Fibroblast of pulmonary artery (primary cell): ENCODE data around the gene LRRC58.
"Not testable (repeated sequence)": the region's sequence is repeated elsewhere in the genome, so short reads cannot be mapped to it uniquely, and the experiment has no call there.

ENCODE experiments used
- DNase-seq: peaks from one replicate; pipeline ENCODE4 v3.0.0-alpha.2; 2010; ENCODE audit warnings: low read depth
- H3K4me3 ChIP-seq: replicated peaks from 2 replicates; pipeline ENCODE4 v1.5.1; 2011; ENCODE audit warnings: low read depth, mild to moderate bottlenecking, control low read depth, low read length, moderate library complexity
- TF ChIP-seq, protein P1 (sequence below): IDR thresholded peaks from 2 replicates; pipeline ENCODE4 v1.5.1; 2011; ENCODE audit warnings: mild to moderate bottlenecking, control low read depth, low read length, inconsistent platforms; ENCODE audit errors: missing control alignments

Gene LRRC58

DNA sequence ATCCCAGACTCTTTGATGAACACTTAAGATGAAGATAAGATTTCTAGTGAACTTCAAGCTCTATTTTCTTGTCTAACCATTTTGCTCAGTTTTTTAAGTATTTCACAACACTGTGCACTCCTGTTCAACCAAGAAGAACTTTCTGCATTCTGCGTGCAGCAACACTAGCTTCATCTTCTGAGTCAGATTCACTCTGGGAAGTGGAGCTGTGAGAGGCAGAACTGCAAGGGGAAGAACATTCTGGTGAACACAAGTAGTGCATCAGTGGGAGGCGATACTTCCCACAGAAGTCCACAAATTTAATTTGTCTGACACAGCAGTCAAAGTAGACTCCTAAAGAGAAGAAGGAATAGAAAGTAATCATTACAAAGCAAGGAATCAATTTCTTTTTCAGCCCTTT is 18.1 kb downstream of the LRRC58 start:
- peak; percentile 5 for DNase-seq
- TF ChIP-seq, protein P1, sequence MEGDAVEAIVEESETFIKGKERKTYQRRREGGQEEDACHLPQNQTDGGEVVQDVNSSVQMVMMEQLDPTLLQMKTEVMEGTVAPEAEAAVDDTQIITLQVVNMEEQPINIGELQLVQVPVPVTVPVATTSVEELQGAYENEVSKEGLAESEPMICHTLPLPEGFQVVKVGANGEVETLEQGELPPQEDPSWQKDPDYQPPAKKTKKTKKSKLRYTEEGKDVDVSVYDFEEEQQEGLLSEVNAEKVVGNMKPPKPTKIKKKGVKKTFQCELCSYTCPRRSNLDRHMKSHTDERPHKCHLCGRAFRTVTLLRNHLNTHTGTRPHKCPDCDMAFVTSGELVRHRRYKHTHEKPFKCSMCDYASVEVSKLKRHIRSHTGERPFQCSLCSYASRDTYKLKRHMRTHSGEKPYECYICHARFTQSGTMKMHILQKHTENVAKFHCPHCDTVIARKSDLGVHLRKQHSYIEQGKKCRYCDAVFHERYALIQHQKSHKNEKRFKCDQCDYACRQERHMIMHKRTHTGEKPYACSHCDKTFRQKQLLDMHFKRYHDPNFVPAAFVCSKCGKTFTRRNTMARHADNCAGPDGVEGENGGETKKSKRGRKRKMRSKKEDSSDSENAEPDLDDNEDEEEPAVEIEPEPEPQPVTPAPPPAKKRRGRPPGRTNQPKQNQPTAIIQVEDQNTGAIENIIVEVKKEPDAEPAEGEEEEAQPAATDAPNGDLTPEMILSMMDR: no peak
- no peak overlapping the region for H3K4me3 ChIP-seq

GRCh38 chr3:120326784-120327183 is 22.4 kb downstream of the LRRC58 start:
- TF ChIP-seq, protein P1: no peak
- H3K4me3 ChIP-seq: no peak overlapping the region
- DNase-seq: no peak

- TF ChIP-seq, protein P1: no peak
- H3K4me3 ChIP-seq: no peak overlapping the region
- no peak for DNase-seq
Observed at GRCh38 chr3:120324190-120324589, 25.0 kb downstream of the LRRC58 start.

GRCh38 chr3:120323761-120324160 is 25.4 kb downstream of the LRRC58 start:
- H3K4me3 ChIP-seq, DNase-seq: not testable (repeated sequence)

DNA sequence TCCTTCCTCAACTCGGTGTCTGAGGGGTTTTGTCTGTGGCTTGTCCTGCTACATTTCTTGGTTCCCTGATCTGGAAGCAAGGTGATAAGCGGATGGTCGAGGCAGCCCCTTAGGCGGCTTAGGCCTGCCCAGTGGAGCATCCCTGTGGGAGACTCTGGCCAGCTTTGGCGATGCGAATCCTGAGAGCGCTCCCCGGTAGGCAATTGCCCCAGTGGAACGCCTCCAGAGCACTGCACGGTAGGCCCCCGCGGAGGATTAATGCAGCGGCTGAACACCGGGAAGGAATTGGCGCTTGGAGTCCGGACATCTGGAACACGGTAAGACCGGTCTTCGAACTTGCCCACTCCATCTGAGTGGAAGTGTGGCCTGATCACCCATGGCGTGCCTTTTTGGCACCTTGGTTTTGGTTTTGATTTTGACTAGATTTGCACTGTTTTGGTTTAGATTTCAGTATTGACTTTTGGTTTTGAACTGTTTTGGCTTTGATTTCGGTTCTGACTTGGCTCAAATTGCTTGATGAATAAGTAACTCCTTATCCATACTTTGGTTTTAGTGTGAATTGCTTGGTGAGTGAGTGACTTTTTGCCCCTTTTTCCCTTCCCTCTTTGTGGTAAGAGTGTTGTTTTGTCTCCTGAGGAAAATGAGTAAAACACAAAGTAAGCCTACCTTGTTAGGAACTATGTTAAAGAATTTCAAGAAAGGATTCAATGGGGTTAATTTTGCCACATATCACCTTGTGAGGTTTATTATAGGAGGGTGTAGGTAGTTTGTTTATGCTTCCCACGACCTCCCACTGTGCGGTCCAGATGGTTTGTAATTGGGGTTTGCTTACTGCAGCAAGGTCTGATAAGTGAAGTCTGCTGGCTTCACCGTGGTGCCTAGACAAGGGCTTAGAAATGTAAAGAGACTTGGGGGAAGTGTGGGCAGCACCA is 37.0 kb downstream of the LRRC58 start:
- TF ChIP-seq, protein P1: no peak
- no peak overlapping the region for H3K4me3 ChIP-seq
- no peak for DNase-seq

DNA sequence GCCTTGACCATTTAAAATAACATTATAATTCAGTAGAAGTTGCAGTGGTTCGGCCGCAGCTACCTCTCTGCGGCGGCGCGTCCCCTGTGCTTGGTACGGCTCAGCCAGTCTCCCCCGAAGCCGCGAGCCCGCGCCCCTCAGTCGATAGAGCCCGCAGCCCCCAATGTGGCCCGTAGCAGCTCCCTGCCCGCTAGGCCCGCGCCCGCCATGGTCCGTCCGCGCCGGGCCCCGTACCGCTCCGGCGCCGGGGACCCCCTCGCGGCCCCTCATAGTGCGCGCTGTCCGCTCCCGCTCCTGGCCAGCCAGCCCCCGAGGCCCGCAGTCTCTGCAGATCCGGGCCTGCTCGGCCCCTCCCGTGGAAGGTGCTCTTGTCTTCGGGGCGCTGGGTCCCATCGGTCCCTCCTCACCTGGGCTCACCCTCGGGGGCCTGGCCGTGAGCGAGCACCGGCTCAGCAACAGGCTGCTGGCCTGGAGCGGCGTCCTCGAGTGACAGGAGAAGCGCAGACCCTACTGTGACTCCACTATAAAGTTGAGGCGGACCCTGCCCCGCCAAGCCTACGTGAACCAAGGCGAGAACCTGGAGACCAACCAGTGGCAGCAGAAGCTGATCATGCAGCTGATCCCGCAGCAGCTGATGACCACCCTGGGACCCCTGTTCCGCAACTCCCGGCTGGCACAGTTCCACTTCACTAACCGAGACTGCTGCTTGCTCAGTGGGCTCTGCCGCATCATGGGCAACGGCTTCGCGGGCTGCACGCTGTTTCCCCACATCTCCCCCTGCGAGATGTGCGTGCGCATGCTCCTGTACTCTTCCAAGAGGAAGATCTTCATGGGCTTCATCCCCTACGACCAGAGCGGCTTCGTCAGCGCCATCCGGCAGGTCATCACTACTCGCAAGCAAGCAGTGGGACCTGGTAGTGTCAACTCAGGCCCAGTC is 42.4 kb downstream of the LRRC58 start:
- TF ChIP-seq, protein P1: no peak
- DNase-seq: no peak
- no peak overlapping the region for H3K4me3 ChIP-seq

GRCh38 chr3:120304616-120305015 is 44.5 kb downstream of the LRRC58 start:
- H3K4me3 ChIP-seq: no peak overlapping the region
- no peak for DNase-seq
- TF ChIP-seq, protein P1: no peak
